HUES6 (cell line): Measurements from ENCODE around the gene NCR3LG1.

ENCODE experiments used
- H3K27ac ChIP-seq: 2 replicates; pipeline ENCODE4 v1.7.0; 2013; ENCODE audit warnings: low read depth, mild to moderate bottlenecking, low read length, inconsistent platforms
- H3K27me3 ChIP-seq: 2 replicates; pipeline ENCODE4 v1.6.1; 2013; ENCODE audit warnings: low read length; ENCODE audit not compliant: control insufficient read depth, insufficient read depth
- H3K36me3 ChIP-seq: 2 replicates; pipeline ENCODE4 v1.6.1; 2013; ENCODE audit warnings: low read length; ENCODE audit not compliant: control insufficient read depth, insufficient read depth
- H3K4me1 ChIP-seq: 2 replicates; pipeline ENCODE4 v1.6.1; 2013; ENCODE audit warnings: low read length; ENCODE audit not compliant: control insufficient read depth, insufficient read depth
- H3K4me3 ChIP-seq: 2 replicates; pipeline ENCODE4 v1.5.1; 2013; ENCODE audit warnings: low read depth, low read length
- H3K9ac ChIP-seq: one replicate; pipeline ENCODE4 v1.6.1; 2013; ENCODE audit warnings: mild to moderate bottlenecking, low read length
- H3K9me3 ChIP-seq: 2 replicates; pipeline ENCODE4 v1.6.1; 2013; ENCODE audit warnings: low read depth, low read length; ENCODE audit not compliant: control insufficient read depth, insufficient read depth

The NCR3LG1 gene, protein sequence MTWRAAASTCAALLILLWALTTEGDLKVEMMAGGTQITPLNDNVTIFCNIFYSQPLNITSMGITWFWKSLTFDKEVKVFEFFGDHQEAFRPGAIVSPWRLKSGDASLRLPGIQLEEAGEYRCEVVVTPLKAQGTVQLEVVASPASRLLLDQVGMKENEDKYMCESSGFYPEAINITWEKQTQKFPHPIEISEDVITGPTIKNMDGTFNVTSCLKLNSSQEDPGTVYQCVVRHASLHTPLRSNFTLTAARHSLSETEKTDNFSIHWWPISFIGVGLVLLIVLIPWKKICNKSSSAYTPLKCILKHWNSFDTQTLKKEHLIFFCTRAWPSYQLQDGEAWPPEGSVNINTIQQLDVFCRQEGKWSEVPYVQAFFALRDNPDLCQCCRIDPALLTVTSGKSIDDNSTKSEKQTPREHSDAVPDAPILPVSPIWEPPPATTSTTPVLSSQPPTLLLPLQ

DNA sequence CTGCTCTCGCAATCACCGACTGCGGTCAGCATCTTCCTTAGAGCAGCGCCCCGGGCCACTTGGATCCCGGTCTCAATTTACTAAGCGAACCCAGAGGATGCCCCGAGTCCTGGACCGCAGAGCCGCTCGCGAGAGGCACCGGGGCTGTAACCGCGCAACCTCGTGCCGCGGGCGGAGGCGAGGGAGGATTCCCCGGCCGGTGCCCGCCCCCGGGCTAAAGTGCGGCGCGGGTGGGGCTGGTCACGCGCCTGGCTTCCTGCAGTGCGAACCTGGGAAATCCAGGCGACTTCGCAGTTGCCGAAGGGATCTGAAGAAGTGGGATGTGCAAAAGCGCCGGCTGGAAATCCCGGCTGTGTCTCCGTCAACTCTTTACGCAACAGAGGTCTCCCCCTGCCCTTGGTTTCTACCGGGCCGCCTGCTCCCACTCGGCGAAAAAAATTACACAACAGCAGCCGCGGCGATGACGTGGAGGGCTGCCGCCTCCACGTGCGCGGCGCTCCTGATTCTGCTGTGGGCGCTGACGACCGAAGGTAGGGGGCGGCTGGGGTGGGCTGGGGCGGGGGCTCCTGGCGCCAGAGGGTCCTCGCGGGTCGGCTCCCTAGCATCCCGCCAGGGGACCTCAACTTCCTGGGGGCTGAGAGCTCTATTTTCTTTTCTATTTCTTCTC lies at the start of gene NCR3LG1:
Gene NCR3LG1, plus strand, starts transcription at position 291 of the 667 bp plus-strand sequence. Its CDS starts 170 bp downstream, at position 461.
- Histone ChIP-seq H3K9ac (peak within 1 kb of the TSS; percentile 35), H3K27me3 (peaks cover 64% of the 10 kb centered on the region), H3K4me1 (0 out of 2 replicates have a peak, but pooled peaks cover 14% of the 10 kb centered on the region), H3K36me3 (no peaks in the 10 kb centered on the region), H3K27ac (no peak within 1 kb of the TSS), H3K4me3 (peak within 1 kb of the TSS; percentile 50), H3K9me3 (no peaks in the 10 kb centered on the region)

DNA sequence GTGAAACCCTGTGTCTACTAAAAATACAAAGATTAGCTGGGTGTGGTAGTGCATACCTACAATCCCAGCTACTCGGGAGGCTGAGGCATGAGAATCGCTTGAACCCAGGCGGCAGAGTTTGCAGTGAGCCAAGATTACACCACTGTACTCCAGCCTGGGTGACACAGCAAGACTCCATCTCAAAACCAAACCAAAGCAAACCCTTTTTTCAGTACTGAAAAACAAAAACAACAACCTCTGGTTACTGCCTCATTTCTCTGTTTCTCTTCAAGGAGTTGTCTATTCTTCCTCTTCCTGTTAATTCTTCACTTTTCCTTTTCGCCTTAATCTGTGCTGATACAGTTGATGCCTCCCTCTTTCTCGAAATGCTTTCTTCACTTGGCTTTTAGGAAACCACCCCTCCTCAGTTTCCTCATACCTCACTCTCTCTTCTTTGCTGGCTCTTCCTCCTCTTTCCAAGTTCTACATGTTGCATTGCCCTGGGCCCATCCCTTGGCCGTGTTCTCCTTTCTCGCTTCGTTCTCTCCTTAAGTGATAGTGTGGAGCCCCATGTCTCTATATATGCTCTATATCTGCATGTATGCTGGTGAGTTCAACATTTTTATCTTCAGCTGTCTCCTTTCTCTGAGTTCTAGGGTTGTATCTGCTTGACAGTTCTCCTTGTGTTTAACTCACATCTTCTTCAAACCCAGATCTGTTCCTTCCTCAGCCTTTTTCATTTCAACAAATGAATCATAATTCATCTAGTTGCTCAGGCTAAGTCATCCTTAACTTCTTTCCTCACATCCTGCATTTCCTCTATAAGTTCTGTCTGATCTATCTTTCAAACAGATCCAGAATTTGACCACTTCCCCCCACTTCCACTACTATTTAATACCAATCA lies 38.0 kb upstream of the NCR3LG1 start:
- Histone ChIP-seq H3K27me3 (no peaks in the 10 kb centered on the region), H3K4me1 (peaks cover 5% of the 10 kb centered on the region; the same call in 1 of the 2 replicates), H3K36me3 (no peaks in the 10 kb centered on the region), H3K4me3 (no peak overlapping the region), H3K27ac (no peak overlapping the region), H3K9ac (no peak overlapping the region), H3K9me3 (no peaks in the 10 kb centered on the region)

DNA sequence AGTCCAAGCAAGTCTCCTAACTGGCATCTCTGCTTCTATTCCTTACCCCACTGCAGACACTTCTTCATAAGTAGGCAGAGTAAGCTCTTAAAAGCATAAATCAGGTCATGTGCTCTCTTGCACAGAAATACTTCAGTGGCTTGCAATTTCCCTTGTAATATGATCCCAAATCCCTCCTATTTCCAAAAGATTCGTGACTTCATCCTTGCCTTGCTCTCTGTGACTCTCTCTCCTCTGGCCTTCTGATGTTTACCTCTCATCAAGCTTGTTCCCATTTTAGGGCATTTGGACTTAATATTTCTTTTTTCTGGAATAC lies 37.4 kb upstream of the NCR3LG1 start:
- no peak overlapping the region for H3K4me3 ChIP-seq
- peaks cover 5% of the 10 kb centered on the region; the same call in 1 of the 2 replicates for H3K4me1 ChIP-seq
- no peaks in the 10 kb centered on the region for H3K9me3 ChIP-seq
- H3K27me3 ChIP-seq, result no peaks in the 10 kb centered on the region
- H3K9ac ChIP-seq, result no peak overlapping the region
- no peak overlapping the region for H3K27ac ChIP-seq
- H3K36me3 ChIP-seq, result no peaks in the 10 kb centered on the region

DNA sequence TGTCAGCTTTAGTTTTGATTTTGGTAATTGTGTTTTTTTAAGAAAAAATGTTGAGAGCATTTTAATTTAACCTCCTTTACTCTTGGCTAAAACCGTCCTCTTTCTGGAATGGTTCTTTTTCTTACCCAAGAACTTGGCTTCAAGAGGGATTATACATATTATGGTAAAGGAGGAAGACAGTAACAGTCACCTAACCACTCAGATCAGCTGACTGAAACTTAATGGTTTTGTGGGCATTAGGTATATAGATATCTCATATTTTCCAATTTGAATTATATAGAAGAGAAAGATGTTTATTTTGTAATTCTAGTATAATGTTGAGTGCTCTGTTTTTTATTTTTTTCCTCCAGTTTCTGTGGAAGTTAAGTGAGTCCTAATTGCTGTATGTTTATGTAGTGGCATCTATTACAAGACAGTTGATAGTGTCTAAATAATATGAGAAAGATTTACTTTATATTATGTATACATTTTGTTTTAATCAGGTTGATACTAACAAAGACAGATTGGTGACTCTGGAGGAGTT lies 36.6 kb upstream of the NCR3LG1 start:
- no peaks in the 10 kb centered on the region for H3K9me3 ChIP-seq
- no peak overlapping the region for H3K27ac ChIP-seq
- no peaks in the 10 kb centered on the region for H3K36me3 ChIP-seq
- no peak overlapping the region for H3K9ac ChIP-seq
- peaks cover 5% of the 10 kb centered on the region; the same call in 1 of the 2 replicates for H3K4me1 ChIP-seq
- H3K4me3 ChIP-seq, result no peak overlapping the region
- no peaks in the 10 kb centered on the region for H3K27me3 ChIP-seq

DNA sequence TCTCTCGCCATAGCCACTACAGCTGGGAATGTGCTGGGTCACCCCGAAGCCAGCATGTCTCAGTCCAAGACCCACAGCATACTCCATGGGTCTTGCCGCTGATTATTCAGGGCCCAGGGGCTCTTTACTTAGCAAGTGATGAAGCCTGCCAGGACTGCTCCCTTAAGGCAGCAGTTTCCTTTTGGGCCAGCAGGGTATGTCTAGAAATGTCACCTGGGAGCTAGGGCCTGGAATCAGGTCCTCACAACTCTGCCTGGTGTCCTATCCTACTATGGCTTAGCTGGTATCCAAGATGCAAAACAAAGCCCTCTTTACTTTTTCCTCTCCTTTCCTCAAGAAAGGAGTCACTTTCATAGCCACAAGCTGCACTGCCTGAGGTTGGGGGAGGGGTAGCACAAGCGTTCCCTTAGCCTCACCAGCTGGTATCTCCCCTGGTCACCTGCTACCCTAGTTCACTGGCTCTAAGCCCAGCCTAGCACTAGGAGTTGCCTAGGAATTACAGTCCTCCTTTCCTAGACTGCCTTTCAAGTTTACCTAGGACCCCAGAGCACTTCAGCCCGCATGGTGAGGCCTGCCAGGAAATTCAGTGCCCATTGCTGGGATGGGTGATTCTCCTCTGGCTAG lies 22.6 kb upstream of the NCR3LG1 start:
- no peak overlapping the region for H3K4me3 ChIP-seq
- H3K27me3 ChIP-seq, result no peaks in the 10 kb centered on the region
- H3K9me3 ChIP-seq, result no peaks in the 10 kb centered on the region
- H3K9ac ChIP-seq, result no peak overlapping the region
- H3K4me1 ChIP-seq, result peaks cover 2% of the 10 kb centered on the region; the same call in 1 of the 2 replicates
- no peaks in the 10 kb centered on the region for H3K36me3 ChIP-seq
- no peak overlapping the region for H3K27ac ChIP-seq

DNA sequence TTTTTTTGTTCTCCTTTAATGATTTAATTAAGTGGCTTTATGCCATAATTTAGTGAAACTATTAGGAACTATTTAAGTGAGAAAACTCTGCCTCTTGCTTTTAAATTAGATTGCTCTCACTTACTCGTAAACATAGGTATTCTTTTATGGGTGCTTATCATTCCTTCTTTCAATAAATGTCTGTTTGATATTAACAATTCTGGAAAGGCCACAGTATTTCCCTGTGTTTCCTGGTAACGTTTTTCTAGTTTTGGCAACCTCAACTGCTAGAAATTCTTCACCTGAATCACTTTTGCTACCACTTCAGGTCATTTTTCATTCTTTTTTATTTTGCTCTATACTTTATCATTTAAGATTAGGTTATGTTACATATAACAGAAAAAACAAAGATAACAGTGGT lies 19.9 kb upstream of the NCR3LG1 start:
- Histone ChIP-seq H3K9me3 (no peaks in the 10 kb centered on the region), H3K36me3 (no peaks in the 10 kb centered on the region), H3K27ac (no peak overlapping the region), H3K4me3 (no peak overlapping the region), H3K4me1 (peaks cover 2% of the 10 kb centered on the region; the same call in 1 of the 2 replicates), H3K9ac (no peak overlapping the region), H3K27me3 (no peaks in the 10 kb centered on the region)

DNA sequence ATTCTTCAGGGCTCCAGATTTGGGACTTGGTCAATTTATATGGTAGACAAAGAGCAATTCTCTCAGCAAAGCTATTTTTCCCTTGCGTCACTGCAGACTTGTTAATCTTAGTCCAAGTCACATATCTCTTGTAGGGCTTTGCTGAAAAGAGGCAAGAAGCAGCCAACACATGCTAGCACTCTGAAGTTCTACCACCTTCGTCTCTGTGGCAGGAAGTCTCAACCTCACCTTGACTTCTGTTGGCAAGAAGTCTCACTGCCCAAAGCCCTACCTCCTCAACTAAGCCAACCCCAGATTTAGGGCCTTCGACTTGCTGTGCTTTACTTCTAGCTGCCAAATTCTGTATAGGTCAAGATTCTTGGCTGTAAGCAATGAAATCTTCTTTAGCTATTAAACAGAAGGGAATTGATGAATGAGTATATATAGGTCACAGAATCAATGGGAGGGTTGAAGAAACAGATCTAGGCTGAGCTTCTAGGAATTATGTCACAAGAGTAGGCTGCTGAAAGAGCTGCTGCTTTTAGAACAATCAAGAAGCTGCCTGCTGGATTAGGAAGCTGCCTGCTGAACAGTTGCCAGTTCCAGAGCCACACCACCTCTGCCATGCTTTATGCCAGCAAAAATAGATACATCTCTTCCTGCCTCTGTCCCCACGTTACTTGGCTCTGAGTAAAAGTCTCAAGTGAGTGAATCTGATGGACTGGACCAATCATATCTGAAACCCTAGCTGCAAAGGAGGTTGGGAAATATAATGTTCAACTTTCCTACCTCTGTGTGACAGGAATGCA lies 17.6 kb upstream of the NCR3LG1 start:
- Histone ChIP-seq H3K9me3 (no peaks in the 10 kb centered on the region), H3K4me1 (peaks cover 2% of the 10 kb centered on the region; the same call in 1 of the 2 replicates), H3K4me3 (no peak overlapping the region), H3K36me3 (no peaks in the 10 kb centered on the region), H3K9ac (no peak overlapping the region), H3K27me3 (no peaks in the 10 kb centered on the region), H3K27ac (no peak overlapping the region)

DNA sequence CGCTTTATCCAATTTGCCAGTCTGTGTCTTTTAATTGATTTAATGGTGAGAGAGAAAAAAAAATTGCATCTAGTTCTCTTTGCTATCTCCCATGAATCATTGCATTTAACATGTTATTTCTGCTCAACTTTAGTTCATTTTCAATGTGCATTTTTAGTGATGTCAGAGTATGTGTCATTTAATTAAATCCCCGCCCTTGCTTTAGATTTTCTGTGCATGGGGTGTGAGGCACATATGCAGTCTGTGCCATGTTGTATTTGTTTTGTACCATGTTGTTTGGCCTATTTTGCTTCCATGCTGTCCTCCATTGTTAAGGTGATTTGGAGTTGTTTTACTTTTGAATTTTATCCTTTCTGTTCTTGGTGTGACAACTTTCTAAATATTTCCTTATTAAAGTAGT lies 8.3 kb upstream of the NCR3LG1 start:
- Histone ChIP-seq H3K27ac (no peak overlapping the region), H3K27me3 (peaks cover 4% of the 10 kb centered on the region; the same call in 1 of the 2 replicates), H3K36me3 (no peaks in the 10 kb centered on the region), H3K4me3 (no peak overlapping the region), H3K9me3 (no peaks in the 10 kb centered on the region), H3K4me1 (no peaks in the 10 kb centered on the region), H3K9ac (no peak overlapping the region)

DNA sequence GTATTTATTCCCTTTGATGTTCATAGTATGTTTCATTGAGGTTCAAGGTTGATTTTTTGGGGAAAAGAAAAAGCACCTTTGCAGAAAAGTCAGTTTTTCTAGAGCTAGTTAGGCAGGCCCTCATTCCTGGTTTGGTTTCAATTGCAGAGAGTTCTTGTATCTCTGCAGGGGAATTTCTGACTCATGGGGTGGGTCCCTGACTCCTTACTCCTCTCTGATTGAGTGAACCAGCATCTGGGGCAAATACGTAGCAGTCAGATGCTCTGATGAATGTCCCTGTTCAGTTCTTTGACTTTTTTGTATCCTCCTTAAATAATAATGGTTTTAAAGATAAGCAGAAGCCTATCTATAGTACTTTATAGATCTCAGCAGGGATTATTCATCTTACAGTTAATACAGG lies 7.7 kb upstream of the NCR3LG1 start:
- Histone ChIP-seq H3K4me3 (no peak overlapping the region), H3K4me1 (no peaks in the 10 kb centered on the region), H3K36me3 (no peaks in the 10 kb centered on the region), H3K27ac (no peak overlapping the region), H3K9me3 (no peaks in the 10 kb centered on the region), H3K9ac (no peak overlapping the region), H3K27me3 (peaks cover 9% of the 10 kb centered on the region)

DNA sequence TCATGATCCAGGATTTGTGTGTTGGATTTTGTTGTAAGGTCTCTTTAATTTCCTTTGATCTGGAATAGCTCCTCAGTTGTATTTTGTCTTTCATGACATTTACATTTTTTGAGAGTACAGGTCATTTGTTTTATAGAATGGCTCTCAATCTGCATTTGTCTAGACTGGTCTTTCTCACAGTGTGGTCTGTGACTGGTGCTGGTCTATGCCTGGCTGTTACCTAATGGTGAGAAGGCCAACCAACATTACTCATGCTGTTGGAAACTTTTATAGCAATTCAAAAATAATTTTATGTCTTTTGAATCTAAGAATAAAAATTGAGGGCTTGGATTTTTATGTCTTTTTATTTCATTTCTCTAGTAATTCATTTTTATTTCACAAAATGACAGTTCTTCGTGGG lies 3.9 kb upstream of the NCR3LG1 start:
- H3K4me1 ChIP-seq, result 0 out of 2 replicates have a peak, but pooled peaks cover 2% of the 10 kb centered on the region
- no peaks in the 10 kb centered on the region for H3K36me3 ChIP-seq
- H3K9me3 ChIP-seq, result no peaks in the 10 kb centered on the region
- H3K4me3 ChIP-seq, result no peak overlapping the region
- H3K27me3 ChIP-seq, result peaks cover 46% of the 10 kb centered on the region
- no peak overlapping the region for H3K27ac ChIP-seq
- H3K9ac ChIP-seq, result no peak overlapping the region
